Colonic mucosa (tissue), 4 donors: ENCODE data around the gene GRIK4. TPM values are rescaled to one million over a fixed set of nuclear protein-coding genes. Genes with fewer than 3 reads are reported as not detected.

Experiments
- DNase-seq: peaks from one replicate; pipeline ENCODE4 v3.0.0-alpha.2; 2020
- H3K27ac ChIP-seq: fragments of 200-600 bp; one replicate; pipeline ENCODE4 v1.8.0; 2021
- H3K27me3 ChIP-seq: fragments of 200-600 bp; one replicate; pipeline ENCODE4 v1.8.0; 2021
- H3K36me3 ChIP-seq: fragments of 200-600 bp; one replicate; pipeline ENCODE4 v1.8.0; 2021
- H3K4me1 ChIP-seq: fragments of 200-600 bp; one replicate; pipeline ENCODE4 v1.8.0; 2021; ENCODE audit warnings: mild to moderate bottlenecking
- H3K4me3 ChIP-seq: fragments of 200-600 bp; one replicate; pipeline ENCODE4 v1.8.0; 2021
- H3K9ac ChIP-seq, 2 donors: one replicate each; pipeline ENCODE4 v1.7.0; 2013; ENCODE audit warnings: control low read depth in 2 of 2, low read depth in 2 of 2, low read length in 2 of 2
- H3K9me3 ChIP-seq: fragments of 200-600 bp; one replicate; pipeline ENCODE4 v1.8.0; 2021
- CTCF ChIP-seq: fragments of 200-600 bp; IDR thresholded peaks from one replicate; pipeline ENCODE4 v1.8.0; 2022; ENCODE audit warnings: antibody characterized with exemption, mild to moderate bottlenecking
- intact Hi-C: fragments of 100-400 bp; cut with DNase I; formaldehyde crosslinking; loops from one replicate; pipeline ENCODE4 v1.14.1; 2022
- total RNA-seq, 2 donors: library from RNA; stranded (reverse); fragmentation: NEBNext Ultra II Directional in 1 of 2; extraction: Animal tissue kit (Norgen Biotek cat#: 25700) in 1 of 2; gene quantifications; one replicate each; pipeline ENCODE4 v1.2.1, GENCODE V29; 2021
- donor health status: healthy.
- donor health status: DM: no; HTN: no; CAD: no.
- donor health status: DM: no; HTN: no; CAD: no.

GRIK4 gene
- total RNA-seq, 2 donors from 2014 or later, result 0.10 to 0.21 TPM

- no peak overlapping the region for H3K9ac ChIP-seq
- H3K36me3 ChIP-seq, result no peaks in the 10 kb centered on the region
- H3K4me1 ChIP-seq, result no peaks in the 10 kb centered on the region
- no peak for TF ChIP-seq CTCF
- DNase-seq, result no peak
- H3K4me3 ChIP-seq, result no peak overlapping the region
- intact Hi-C loops, result no loop called here
- no peaks in the 10 kb centered on the region for H3K27me3 ChIP-seq
- H3K9me3 ChIP-seq, result no peaks in the 10 kb centered on the region
- H3K27ac ChIP-seq, result no peak overlapping the region
Observed at GRCh38 chr11:120973501-120973900, 462.0 kb downstream of the GRIK4 start.

GRCh38 chr11:120974466-120974865, 462.9 kb downstream of the GRIK4 start:
- intact Hi-C loops, result no loop called here
- Histone ChIP-seq H3K4me1 (no peaks in the 10 kb centered on the region), H3K9ac (no peak overlapping the region)

GRCh38 chr11:120974965-120975364, 463.4 kb downstream of the GRIK4 start:
- H3K9me3 ChIP-seq, result no peaks in the 10 kb centered on the region
- intact Hi-C loops, result no loop called here
- no peak for TF ChIP-seq CTCF
- H3K4me3 ChIP-seq, result no peak overlapping the region
- H3K9ac ChIP-seq, result no peak overlapping the region
- no peaks in the 10 kb centered on the region for H3K4me1 ChIP-seq
- no peak for DNase-seq
- H3K27ac ChIP-seq, result no peak overlapping the region
- H3K36me3 ChIP-seq, result no peaks in the 10 kb centered on the region
- H3K27me3 ChIP-seq, result no peaks in the 10 kb centered on the region

More at GRCh38 chr11:120974466-120974865, 462.9 kb downstream of the GRIK4 start:
- Histone ChIP-seq H3K27ac (no peak overlapping the region), H3K4me3 (no peak overlapping the region), H3K27me3 (no peaks in the 10 kb centered on the region), H3K36me3 (no peaks in the 10 kb centered on the region), H3K9me3 (no peaks in the 10 kb centered on the region)
- TF ChIP-seq CTCF, result no peak
- no peak for DNase-seq

- intact Hi-C loops, result no loop called here
- no peak overlapping the region for H3K4me3 ChIP-seq
- DNase-seq, result no peak
- no peaks in the 10 kb centered on the region for H3K36me3 ChIP-seq
- no peaks in the 10 kb centered on the region for H3K9me3 ChIP-seq
- H3K4me1 ChIP-seq, result no peaks in the 10 kb centered on the region
- H3K27ac ChIP-seq, result no peak overlapping the region
- TF ChIP-seq CTCF, result no peak
- no peaks in the 10 kb centered on the region for H3K27me3 ChIP-seq
- H3K9ac ChIP-seq, result no peak overlapping the region
Observed at GRCh38 chr11:120977266-120978137, 466.0 kb downstream of the GRIK4 start.

GRCh38 chr11:120978701-120979100, 467.2 kb downstream of the GRIK4 start:
- no peak overlapping the region for H3K4me3 ChIP-seq
- no peaks in the 10 kb centered on the region for H3K4me1 ChIP-seq
- H3K9me3 ChIP-seq, result no peaks in the 10 kb centered on the region
- no peaks in the 10 kb centered on the region for H3K27me3 ChIP-seq
- intact Hi-C loops, result no loop called here
- H3K9ac ChIP-seq, result no peak overlapping the region
- TF ChIP-seq CTCF, result no peak
- H3K27ac ChIP-seq, result no peak overlapping the region
- H3K36me3 ChIP-seq, result no peaks in the 10 kb centered on the region
- no peak for DNase-seq
